Spinal cord (tissue), 10 donors: ENCODE data around the gene VEGFC. TPM values are rescaled to one million over a fixed set of nuclear protein-coding genes. Genes with fewer than 3 reads are reported as not detected.
A peak's percentile ranks its signal among the peaks of the same experiment; 100 is the strongest.

Experiments used
- DNase-seq, 6 donors: peaks; one replicate each; pipeline versions ENCODE4 v3.0.0 to v3.0.0-alpha.2; 2013 to 2015; ENCODE audit warnings: low spot score in 6 of 6, low read depth in 4 of 6
- H3K27ac ChIP-seq: one replicate; pipeline ENCODE4 v1.5.1; 2013; ENCODE audit warnings: low read depth, low read length, control low read depth
- H3K27me3 ChIP-seq: one replicate; pipeline ENCODE4 v1.6.1; 2013; ENCODE audit warnings: low read length; ENCODE audit not compliant: control insufficient read depth, insufficient read depth
- H3K36me3 ChIP-seq: one replicate; pipeline ENCODE4 v1.6.1; 2013; ENCODE audit warnings: low read length; ENCODE audit not compliant: control insufficient read depth, insufficient read depth
- H3K4me1 ChIP-seq: one replicate; pipeline ENCODE4 v1.6.1; 2013; ENCODE audit warnings: low read length; ENCODE audit not compliant: control insufficient read depth, insufficient read depth
- H3K4me3 ChIP-seq: one replicate; pipeline ENCODE4 v1.5.1; 2013; ENCODE audit warnings: low read depth, low read length, control low read depth
- H3K9me3 ChIP-seq: one replicate; pipeline ENCODE4 v1.6.1; 2013; ENCODE audit warnings: low read length; ENCODE audit not compliant: control insufficient read depth, insufficient read depth
- WGBS: methylation state at CpG from one replicate; pipeline ENCODE4 v1.1.5; 2013; ENCODE audit warnings: missing lambda C conversion rate; ENCODE audit not compliant: insufficient coverage; 5-methylcytosine and 5-hydroxymethylcytosine counted together
- polyA plus RNA-seq, 2 donors: library from polyadenylated mRNA; unstranded; fragments of 120-200 nt; gene quantifications; one replicate each; pipeline ENCODE4 v1.2.1, GENCODE V29; 2013; ENCODE audit not compliant: insufficient read length in 2 of 2
- total RNA-seq, 2 donors: library from RNA; depleted of rRNA in 1 of 2; stranded (reverse); fragments of 120-200 nt in 1 of 2; fragments of >200 nt in 1 of 2; gene quantifications; one replicate each; pipeline versions ENCODE4 v1.2.3 to v1.2.4, GENCODE V29; 2013 to 2014
- donor health status: healthy.

The VEGFC gene
- total and polyA plus RNA-seq, 4 donors, result 3.6 to 7.1 (median 4.8) TPM

DNA sequence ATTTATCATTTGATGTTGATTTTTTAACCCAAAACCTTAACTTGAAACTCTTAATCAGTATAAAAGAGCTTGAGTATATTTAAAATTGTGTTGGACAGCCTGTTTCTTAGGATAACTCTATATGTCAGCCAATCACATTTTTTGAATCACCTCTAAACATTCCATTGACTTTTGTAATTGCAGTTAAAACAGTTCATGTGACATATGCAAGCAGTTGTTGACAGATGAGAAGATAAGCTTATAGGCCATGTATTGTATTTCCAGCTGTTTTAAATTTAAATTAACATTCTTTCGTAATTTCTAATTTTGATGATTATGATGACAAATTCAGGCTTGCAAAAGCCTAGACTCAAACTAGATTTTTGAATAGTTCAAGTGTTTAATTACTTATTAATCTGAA, 17.4 kb downstream of the VEGFC start:
- Histone ChIP-seq H3K9me3 (no peaks in the 10 kb centered on the region), H3K4me3 (no peak overlapping the region), H3K36me3 (no peaks in the 10 kb centered on the region), H3K27me3 (no peaks in the 10 kb centered on the region), H3K4me1 (no peaks in the 10 kb centered on the region), H3K27ac (no peak overlapping the region)
- DNase-seq, result no peak
- no CpG with 5 or more reads among the region's 1 CpG for WGBS

DNA sequence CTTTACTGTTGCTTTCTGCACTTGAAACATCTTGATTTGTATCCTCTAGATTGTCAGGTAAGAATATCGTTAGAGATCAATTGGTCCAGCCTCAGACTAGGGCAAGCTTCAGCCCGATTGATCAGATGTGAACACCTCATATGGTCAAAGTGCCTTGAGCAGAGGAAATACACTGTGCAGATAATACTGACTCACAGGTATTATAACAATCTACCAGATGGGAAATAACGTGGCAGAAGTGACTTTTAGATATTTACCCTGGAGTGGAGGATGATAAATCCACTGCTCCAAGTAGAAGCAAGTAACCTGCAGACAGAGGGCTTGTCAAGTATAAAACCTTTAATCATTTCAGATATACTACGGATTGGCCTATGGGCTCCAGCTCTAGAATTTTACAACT, 17.9 kb downstream of the VEGFC start:
- no peaks in the 10 kb centered on the region for H3K27me3 ChIP-seq
- no peak overlapping the region for H3K4me3 ChIP-seq
- no peak for DNase-seq
- 88% methylated on average over 1 of the region's 4 CpGs for WGBS
- H3K9me3 ChIP-seq, result no peaks in the 10 kb centered on the region
- H3K36me3 ChIP-seq, result no peaks in the 10 kb centered on the region
- H3K27ac ChIP-seq, result no peak overlapping the region
- no peaks in the 10 kb centered on the region for H3K4me1 ChIP-seq

DNA sequence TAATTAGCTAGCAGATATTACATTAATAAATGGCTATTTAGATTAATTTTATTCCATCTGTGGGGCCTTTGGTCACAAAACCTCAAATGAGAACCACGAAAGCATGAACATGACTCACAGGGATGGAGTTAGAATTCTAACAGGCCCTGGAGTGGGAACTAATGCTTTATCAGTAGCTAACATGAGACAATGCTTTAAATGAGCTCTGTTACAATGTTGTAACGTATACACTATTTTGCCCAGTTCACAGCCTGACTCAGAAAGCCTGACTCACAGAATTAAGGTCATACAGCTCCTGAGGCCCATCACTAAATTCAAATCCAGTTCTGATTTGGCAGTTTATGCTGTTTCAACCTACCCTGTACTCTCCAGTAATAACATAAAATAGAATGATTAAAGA, 23.2 kb downstream of the VEGFC start:
- Histone ChIP-seq H3K27ac (no peak overlapping the region), H3K27me3 (no peaks in the 10 kb centered on the region), H3K4me3 (no peak overlapping the region), H3K9me3 (peaks cover 2% of the 10 kb centered on the region), H3K4me1 (no peaks in the 10 kb centered on the region), H3K36me3 (no peaks in the 10 kb centered on the region)
- no peak for DNase-seq
- no CpG with 5 or more reads among the region's 2 CpGs for WGBS

DNA sequence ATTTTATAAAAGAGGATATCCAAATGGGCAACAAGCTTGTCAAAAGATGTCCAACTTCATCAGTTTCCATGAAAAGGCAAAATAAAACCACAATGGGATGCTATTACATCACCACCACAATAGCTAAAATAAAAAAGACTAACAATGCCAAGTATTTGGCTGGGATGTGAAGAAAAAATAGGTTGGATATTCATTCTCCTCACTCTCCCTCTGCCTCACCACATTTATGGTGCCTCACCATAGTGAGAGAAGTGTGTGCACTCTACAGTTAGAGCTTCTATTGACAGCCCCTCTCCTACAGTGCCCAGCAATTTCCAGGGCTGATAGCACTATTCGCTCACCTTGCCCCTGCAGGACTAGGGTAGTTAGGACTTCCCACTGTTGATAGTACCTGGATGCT, 25.5 kb downstream of the VEGFC start:
- Histone ChIP-seq H3K4me3 (no peak overlapping the region), H3K4me1 (no peaks in the 10 kb centered on the region), H3K27me3 (no peaks in the 10 kb centered on the region), H3K9me3 (peaks cover 2% of the 10 kb centered on the region), H3K27ac (no peak overlapping the region), H3K36me3 (no peaks in the 10 kb centered on the region)
- no peak for DNase-seq
- 100% methylated on average over 1 of the region's 1 CpG for WGBS

DNA sequence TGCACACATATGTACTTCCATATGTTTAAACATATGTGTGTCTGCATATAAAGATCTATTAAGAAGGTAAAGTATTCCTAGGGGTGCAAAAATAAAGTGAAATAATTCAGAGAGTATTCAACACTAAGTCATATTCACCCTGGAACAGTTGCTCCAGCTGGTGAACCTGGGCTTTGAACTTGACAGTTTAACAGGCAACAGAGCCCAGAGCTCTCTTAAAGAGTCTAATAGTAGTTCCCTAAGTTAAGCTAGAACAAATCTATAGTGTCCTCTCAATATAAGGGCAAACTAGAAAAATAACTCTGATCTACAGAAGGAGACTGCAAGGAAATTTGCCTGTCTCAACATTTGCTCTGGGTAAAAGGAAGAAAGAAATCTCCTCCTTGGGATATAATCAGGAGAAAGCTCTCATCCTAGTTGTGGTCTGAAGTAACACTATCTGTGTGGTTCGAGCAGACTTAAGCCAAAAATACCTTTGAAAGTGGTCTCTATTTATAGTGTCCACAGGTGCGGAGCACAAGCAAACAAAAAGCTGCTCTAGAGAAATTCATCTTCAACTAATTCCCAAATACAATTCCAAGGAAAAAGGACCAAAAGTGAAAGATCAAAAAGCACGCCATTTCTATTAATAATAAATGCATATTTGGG, 29.9 kb downstream of the VEGFC start:
- WGBS, result no CpG with 5 or more reads among the region's 3 CpGs
- no peaks in the 10 kb centered on the region for H3K36me3 ChIP-seq
- no peak overlapping the region for H3K4me3 ChIP-seq
- no peak for DNase-seq
- no peaks in the 10 kb centered on the region for H3K4me1 ChIP-seq
- H3K27ac ChIP-seq, result no peak overlapping the region
- H3K27me3 ChIP-seq, result no peaks in the 10 kb centered on the region
- peaks cover 2% of the 10 kb centered on the region for H3K9me3 ChIP-seq

DNA sequence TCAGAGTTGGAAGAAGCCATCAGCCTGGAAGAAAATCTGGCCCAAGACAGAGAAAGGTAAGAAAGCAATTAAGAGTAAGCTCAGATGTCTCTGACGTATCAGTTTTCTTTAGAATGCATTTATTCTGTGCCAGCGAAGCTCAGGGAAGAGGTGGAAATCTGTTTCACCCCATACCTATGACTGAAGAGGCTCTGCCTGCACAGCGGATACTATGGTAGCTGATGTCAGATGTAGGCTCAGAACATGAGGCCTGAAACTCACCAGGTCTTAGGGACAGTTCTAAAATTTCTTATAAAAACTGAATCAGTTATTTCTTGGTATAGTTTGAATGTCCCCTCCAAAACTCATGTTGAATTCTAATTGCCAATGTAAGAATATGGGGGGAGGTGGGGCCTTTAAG, 30.9 kb downstream of the VEGFC start:
- Histone ChIP-seq H3K9me3 (peaks cover 2% of the 10 kb centered on the region), H3K4me1 (no peaks in the 10 kb centered on the region), H3K27ac (no peak overlapping the region), H3K36me3 (no peaks in the 10 kb centered on the region), H3K4me3 (no peak overlapping the region), H3K27me3 (no peaks in the 10 kb centered on the region)
- WGBS, result no CpG with 5 or more reads among the region's 3 CpGs
- DNase-seq, result no peak

DNA sequence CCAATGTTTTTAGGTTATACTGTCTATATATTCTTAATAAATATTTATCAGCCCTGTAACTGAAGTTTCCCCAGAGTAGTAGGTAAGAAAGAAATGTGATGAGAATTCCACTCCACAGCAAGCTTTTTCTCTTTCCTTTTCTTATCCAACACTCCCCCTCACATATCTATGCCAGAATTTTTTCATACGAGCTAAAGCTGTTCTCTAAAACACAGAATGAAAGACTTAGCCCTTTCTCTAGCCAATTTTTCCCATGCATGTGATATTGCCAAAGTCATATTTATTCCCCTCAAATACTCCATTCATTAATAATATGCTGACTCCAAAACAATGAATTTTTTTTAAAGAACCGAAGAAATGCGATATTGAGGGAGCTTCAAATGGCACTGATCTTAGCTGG, 32.3 kb downstream of the VEGFC start:
- H3K4me1 ChIP-seq, result no peaks in the 10 kb centered on the region
- no peaks in the 10 kb centered on the region for H3K9me3 ChIP-seq
- H3K27me3 ChIP-seq, result no peaks in the 10 kb centered on the region
- no peaks in the 10 kb centered on the region for H3K36me3 ChIP-seq
- H3K4me3 ChIP-seq, result no peak overlapping the region
- H3K27ac ChIP-seq, result no peak overlapping the region
- 95% methylated on average over 2 of the region's 3 CpGs for WGBS
- no peak for DNase-seq

DNA sequence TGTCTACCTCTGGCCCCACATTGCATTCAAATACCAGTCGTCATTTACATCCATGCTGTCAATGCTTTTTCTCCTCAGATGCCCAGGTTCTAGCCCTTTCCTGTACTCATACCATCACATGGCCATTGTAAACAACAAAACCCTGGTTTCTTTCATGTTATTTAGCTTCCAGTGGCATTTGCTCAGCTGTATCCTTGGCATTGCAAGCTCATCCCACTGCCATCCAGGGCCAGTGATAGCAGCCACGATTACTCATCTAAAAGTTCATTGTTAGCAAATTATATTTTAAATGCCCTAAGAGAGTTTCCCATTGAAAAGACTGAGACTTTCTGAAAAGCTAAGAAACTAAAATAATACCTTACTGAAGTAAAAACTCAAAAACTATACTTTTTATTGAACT, 34.0 kb downstream of the VEGFC start:
- Histone ChIP-seq H3K9me3 (no peaks in the 10 kb centered on the region), H3K27me3 (no peaks in the 10 kb centered on the region), H3K4me1 (no peaks in the 10 kb centered on the region), H3K36me3 (no peaks in the 10 kb centered on the region), H3K27ac (no peak overlapping the region), H3K4me3 (no peak overlapping the region)
- WGBS, result 100% methylated on average over 1 of the region's 2 CpGs
- no peak for DNase-seq

DNA sequence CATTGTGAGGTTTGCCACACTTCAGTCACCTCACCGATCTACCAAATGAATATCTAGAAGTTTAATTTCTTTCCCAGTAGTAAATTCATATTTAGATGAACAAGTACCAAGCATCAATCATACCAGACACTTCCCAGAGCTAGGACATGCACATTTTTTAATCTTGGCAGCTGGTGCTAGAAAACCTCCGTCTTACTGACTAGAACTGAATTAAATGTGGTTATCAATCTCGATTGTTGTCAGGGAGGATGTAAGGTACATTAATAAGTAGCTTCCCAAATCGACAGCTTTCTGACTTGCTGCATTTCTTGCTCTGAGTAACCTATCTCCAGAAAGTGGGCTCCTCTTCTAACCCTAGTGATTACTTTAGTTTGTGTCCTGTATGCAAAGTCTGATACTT, 34.4 kb downstream of the VEGFC start:
- no peaks in the 10 kb centered on the region for H3K4me1 ChIP-seq
- DNase-seq, result peak in 1 of 6 donors; percentile 39
- H3K4me3 ChIP-seq, result no peak overlapping the region
- no peak overlapping the region for H3K27ac ChIP-seq
- no peaks in the 10 kb centered on the region for H3K27me3 ChIP-seq
- no peaks in the 10 kb centered on the region for H3K36me3 ChIP-seq
- no peaks in the 10 kb centered on the region for H3K9me3 ChIP-seq
- no CpG with 5 or more reads among the region's 4 CpGs for WGBS

DNA sequence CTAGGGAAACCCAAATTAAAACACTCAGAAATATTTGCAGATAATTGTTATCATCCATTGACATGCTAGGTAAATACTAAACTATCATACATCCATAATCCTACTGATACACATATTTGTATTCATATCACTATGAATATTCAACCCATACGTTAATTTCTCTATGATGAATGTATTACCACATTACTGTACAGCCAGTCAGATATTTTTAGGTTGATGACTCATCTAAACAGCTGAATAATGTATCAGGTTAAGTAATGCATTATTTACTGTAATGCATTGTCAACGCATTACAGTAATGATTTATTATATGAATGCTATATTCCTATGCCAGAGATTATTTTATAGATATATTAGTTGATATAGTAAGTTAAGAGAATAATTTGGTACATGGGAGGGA, 37.1 kb downstream of the VEGFC start:
- no CpG with 5 or more reads among the region's 2 CpGs for WGBS
- DNase-seq, result no peak
- H3K36me3 ChIP-seq, result no peaks in the 10 kb centered on the region
- no peaks in the 10 kb centered on the region for H3K9me3 ChIP-seq
- H3K27me3 ChIP-seq, result no peaks in the 10 kb centered on the region
- no peaks in the 10 kb centered on the region for H3K4me1 ChIP-seq
- no peak overlapping the region for H3K27ac ChIP-seq
- H3K4me3 ChIP-seq, result no peak overlapping the region
